H1 (cell line): Measurements from ENCODE around the gene IGF2R. TPM values are rescaled to one million over a fixed set of nuclear protein-coding genes. Genes with fewer than 3 reads are reported as not detected.

Experiments
- ATF3 ChIP-seq: IDR thresholded peaks from 2 replicates; pipeline ENCODE4 v1.6.1; 2011; ENCODE audit warnings: low read depth, mild to moderate bottlenecking, low read length; ENCODE audit not compliant: insufficient read depth
- CBX5 ChIP-seq: fragments of 300-800, 300-1000 bp; sonication (generic); IDR thresholded peaks from 2 replicates; pipeline ENCODE4 v1.7.1; 2016; ENCODE audit warnings: antibody characterized with exemption, low read length, low read depth
- GTF2F1 ChIP-seq: IDR thresholded peaks from 2 replicates; pipeline ENCODE4 v1.6.1; 2012; ENCODE audit warnings: low read depth, low read length, improper control_type of control experiment, borderline replicate concordance
- RXRA ChIP-seq: IDR thresholded peaks from 2 replicates; pipeline ENCODE4 v1.6.1; 2011; ENCODE audit warnings: low read depth, mild to moderate bottlenecking, low read length, moderate library complexity; ENCODE audit not compliant: insufficient read depth
- SP1 ChIP-seq: IDR thresholded peaks from 2 replicates; pipeline ENCODE4 v1.6.1; 2011; ENCODE audit warnings: low read depth, low read length
- polyA plus RNA-seq, 7 experiments: library from polyadenylated mRNA; depleted of rRNA in 3 of 7; stranded (reverse) in 5 of 7; unstranded in 2 of 7; fragments of >200 nt in 5 of 7; fragments of 200-250 nt in 2 of 7; gene quantifications; 1 replicate in 5 of 7; 2 replicates in 1 of 7; 4 replicates in 1 of 7; pipeline versions ENCODE4 v1.2.1 to v1.2.3, GENCODE V29; 2011 to 2013; ENCODE audit warnings: missing spikeins in 2 of 7, mixed read lengths in 2 of 7
- total RNA-seq: library from RNA; stranded (reverse); fragmentation: NEBNext Ultra II Directional; extraction: Animal tissue kit (Norgen Biotek cat#: 25700); gene quantifications from 2 replicates; pipeline ENCODE4 v1.2.1, GENCODE V29; 2021

Gene IGF2R
- total and polyA plus RNA-seq, 2 of the 8 experiments (the other 6 are each of a cell fraction or from before 2014, with no cell fraction given): 20.6 to 74.1 TPM

GRCh38 chr6:159933077-159933476, 35.8 kb upstream of the IGF2R start (continued):
- TF ChIP-seq GTF2F1 (no peak), SP1 (no peak), CBX5 (no peak), RXRA (no peak), ATF3 (no peak)
